ENCODE results near the gene TDRD9. TPM values are rescaled to one million over a fixed set of nuclear protein-coding genes. Genes with fewer than 3 reads are reported as not detected.

TDRD9 gene
- polyA plus RNA-seq, 1 donor from 2014 or later, result 15.9 TPM

DNA sequence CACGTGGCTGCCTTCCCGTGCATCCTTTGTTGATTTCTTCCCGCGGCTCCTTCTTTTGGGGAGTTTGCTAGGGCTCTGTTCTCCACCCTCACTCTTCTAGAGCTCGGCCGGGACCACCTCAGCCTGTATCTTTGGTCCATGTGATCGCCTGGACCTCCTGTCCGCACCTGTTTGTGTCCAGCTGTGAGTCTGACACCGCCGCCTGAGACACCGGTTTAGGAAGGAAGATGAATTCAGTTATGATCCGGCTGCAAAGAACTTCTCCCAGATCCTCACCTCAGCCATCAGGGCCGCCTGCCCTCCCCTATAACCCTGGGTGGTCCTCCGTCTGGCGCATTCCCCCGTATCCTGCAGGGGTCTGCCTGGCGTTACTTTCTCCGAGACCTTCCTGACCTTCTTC, 690 bp upstream of the TDRD9 start:
- Histone ChIP-seq H2AFZ (ENCODE audit: low read depth, low read length) (no peak overlapping the region), H3K36me3 (ENCODE audit: insufficient read depth, low read length) (no peaks in the 10 kb centered on the region), H3K4me2 (ENCODE audit: low read length) (no peak overlapping the region), H3K27me3 (ENCODE audit: insufficient read depth, low read depth, low read length) (no peaks in the 10 kb centered on the region), H3K9me2 (ENCODE audit: insufficient read depth, low read length) (no peaks in the 10 kb centered on the region), H3K27ac (ENCODE audit: low read length) (no peak overlapping the region), H3K4me3 (ENCODE audit: low read length) (no peak overlapping the region), H3K9me3 (ENCODE audit: low read length) (no peaks in the 10 kb centered on the region), H4K20me1 (ENCODE audit: insufficient read depth) (no peaks in the 10 kb centered on the region), H3F3A (ENCODE audit: insufficient read depth, low read length, poor library complexity, severe bottlenecking) (no peaks in the 10 kb centered on the region), H3K79me2 (replicated peaks; ENCODE audit: insufficient read depth, low read length) (no peaks in the 10 kb centered on the region), H3K9ac (ENCODE audit: low read length) (no peak overlapping the region)
- TF ChIP-seq, protein P1, sequence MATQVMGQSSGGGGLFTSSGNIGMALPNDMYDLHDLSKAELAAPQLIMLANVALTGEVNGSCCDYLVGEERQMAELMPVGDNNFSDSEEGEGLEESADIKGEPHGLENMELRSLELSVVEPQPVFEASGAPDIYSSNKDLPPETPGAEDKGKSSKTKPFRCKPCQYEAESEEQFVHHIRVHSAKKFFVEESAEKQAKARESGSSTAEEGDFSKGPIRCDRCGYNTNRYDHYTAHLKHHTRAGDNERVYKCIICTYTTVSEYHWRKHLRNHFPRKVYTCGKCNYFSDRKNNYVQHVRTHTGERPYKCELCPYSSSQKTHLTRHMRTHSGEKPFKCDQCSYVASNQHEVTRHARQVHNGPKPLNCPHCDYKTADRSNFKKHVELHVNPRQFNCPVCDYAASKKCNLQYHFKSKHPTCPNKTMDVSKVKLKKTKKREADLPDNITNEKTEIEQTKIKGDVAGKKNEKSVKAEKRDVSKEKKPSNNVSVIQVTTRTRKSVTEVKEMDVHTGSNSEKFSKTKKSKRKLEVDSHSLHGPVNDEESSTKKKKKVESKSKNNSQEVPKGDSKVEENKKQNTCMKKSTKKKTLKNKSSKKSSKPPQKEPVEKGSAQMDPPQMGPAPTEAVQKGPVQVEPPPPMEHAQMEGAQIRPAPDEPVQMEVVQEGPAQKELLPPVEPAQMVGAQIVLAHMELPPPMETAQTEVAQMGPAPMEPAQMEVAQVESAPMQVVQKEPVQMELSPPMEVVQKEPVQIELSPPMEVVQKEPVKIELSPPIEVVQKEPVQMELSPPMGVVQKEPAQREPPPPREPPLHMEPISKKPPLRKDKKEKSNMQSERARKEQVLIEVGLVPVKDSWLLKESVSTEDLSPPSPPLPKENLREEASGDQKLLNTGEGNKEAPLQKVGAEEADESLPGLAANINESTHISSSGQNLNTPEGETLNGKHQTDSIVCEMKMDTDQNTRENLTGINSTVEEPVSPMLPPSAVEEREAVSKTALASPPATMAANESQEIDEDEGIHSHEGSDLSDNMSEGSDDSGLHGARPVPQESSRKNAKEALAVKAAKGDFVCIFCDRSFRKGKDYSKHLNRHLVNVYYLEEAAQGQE (IDR thresholded peaks at IDR 0.05; ENCODE audit: borderline replicate concordance), result no peak
- no peak for TF ChIP-seq MXI1 (conservative IDR thresholded peaks at IDR 0.05; ENCODE audit: poor library complexity, severe bottlenecking)
- no peak for TF ChIP-seq TAF1 (IDR thresholded peaks at IDR 0.05; ENCODE audit: low read depth)
- TF ChIP-seq RAD21 (conservative IDR thresholded peaks at IDR 0.05), result no peak
- TF ChIP-seq EP300 (conservative IDR thresholded peaks at IDR 0.05; ENCODE audit: poor library complexity, severe bottlenecking), result no peak
- TF ChIP-seq, protein P2, sequence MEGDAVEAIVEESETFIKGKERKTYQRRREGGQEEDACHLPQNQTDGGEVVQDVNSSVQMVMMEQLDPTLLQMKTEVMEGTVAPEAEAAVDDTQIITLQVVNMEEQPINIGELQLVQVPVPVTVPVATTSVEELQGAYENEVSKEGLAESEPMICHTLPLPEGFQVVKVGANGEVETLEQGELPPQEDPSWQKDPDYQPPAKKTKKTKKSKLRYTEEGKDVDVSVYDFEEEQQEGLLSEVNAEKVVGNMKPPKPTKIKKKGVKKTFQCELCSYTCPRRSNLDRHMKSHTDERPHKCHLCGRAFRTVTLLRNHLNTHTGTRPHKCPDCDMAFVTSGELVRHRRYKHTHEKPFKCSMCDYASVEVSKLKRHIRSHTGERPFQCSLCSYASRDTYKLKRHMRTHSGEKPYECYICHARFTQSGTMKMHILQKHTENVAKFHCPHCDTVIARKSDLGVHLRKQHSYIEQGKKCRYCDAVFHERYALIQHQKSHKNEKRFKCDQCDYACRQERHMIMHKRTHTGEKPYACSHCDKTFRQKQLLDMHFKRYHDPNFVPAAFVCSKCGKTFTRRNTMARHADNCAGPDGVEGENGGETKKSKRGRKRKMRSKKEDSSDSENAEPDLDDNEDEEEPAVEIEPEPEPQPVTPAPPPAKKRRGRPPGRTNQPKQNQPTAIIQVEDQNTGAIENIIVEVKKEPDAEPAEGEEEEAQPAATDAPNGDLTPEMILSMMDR (IDR thresholded peaks at IDR 0.05; ENCODE audit: poor library complexity, severe bottlenecking), result no peak
- TF ChIP-seq EZH2 (IDR thresholded peaks at IDR 0.05; ENCODE audit: borderline replicate concordance, insufficient read depth, low read length, poor library complexity, severe bottlenecking), result no peak
- no peak for TF ChIP-seq POLR2AphosphoS5 (IDR thresholded peaks at IDR 0.05)
- no peak for TF ChIP-seq SMC3 (conservative IDR thresholded peaks at IDR 0.05; ENCODE audit: poor library complexity)

DNA sequence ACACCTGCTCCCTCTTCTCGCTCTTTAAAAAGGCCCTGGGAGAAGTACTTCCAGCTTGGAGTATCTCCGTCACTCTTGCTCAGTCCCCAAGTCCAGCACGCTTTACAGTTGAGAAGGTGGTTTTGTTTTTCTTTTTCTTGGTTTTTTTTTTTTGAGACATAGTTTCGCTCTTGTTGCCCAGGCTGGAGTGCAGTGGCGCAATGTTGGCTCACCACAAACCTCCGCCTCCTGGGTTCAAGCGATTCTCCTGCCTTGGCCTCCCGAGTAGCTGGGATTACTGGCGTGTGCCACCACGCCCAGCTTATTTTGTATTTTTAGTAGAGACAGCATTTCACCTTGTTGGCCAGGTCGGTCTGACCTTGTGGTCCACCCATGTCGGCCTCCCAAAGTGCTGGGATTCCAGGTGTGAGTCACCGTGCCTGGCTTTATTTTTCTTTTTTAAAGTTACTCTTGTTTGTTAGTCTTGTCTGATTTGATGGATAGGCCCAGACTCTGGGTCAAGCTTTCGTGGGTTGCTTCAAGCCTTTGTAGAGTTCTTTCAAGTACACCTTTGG, 1.9 kb downstream of the TDRD9 start:
- no peak overlapping the region for H3K9ac ChIP-seq (ENCODE audit: low read length)
- no peak for TF ChIP-seq RAD21 (conservative IDR thresholded peaks at IDR 0.05)
- no peak for TF ChIP-seq TAF1 (IDR thresholded peaks at IDR 0.05; ENCODE audit: low read depth)
- TF ChIP-seq, protein P2 (IDR thresholded peaks at IDR 0.05; ENCODE audit: poor library complexity, severe bottlenecking), result no peak
- no peak for TF ChIP-seq EZH2 (IDR thresholded peaks at IDR 0.05; ENCODE audit: borderline replicate concordance, insufficient read depth, low read length, poor library complexity, severe bottlenecking)
- no peak for TF ChIP-seq SMC3 (conservative IDR thresholded peaks at IDR 0.05; ENCODE audit: poor library complexity)
- TF ChIP-seq, protein P1 (IDR thresholded peaks at IDR 0.05; ENCODE audit: borderline replicate concordance), result no peak
- no peak for TF ChIP-seq POLR2AphosphoS5 (IDR thresholded peaks at IDR 0.05)
- TF ChIP-seq MXI1 (conservative IDR thresholded peaks at IDR 0.05; ENCODE audit: poor library complexity, severe bottlenecking), result no peak
- no peak for TF ChIP-seq EP300 (conservative IDR thresholded peaks at IDR 0.05; ENCODE audit: poor library complexity, severe bottlenecking)
- H3K27me3 ChIP-seq (ENCODE audit: insufficient read depth, low read depth, low read length), result no peaks in the 10 kb centered on the region
- H3K36me3 ChIP-seq (ENCODE audit: insufficient read depth, low read length), result no peaks in the 10 kb centered on the region
- no peak overlapping the region for H3K27ac ChIP-seq (ENCODE audit: low read length)
- H3K9me3 ChIP-seq (ENCODE audit: low read length), result no peaks in the 10 kb centered on the region
- no peak overlapping the region for H2AFZ ChIP-seq (ENCODE audit: low read depth, low read length)
- H3K4me3 ChIP-seq (ENCODE audit: low read length), result no peak overlapping the region
- H3K9me2 ChIP-seq (ENCODE audit: insufficient read depth, low read length), result no peaks in the 10 kb centered on the region
- H3K4me2 ChIP-seq (ENCODE audit: low read length), result no peak overlapping the region
- no peaks in the 10 kb centered on the region for H3K79me2 ChIP-seq (replicated peaks; ENCODE audit: insufficient read depth, low read length)
- H3F3A ChIP-seq (ENCODE audit: insufficient read depth, low read length, poor library complexity, severe bottlenecking), result no peaks in the 10 kb centered on the region
- H4K20me1 ChIP-seq (ENCODE audit: insufficient read depth), result no peaks in the 10 kb centered on the region

Measured in neural cell (in vitro differentiated cells).